IPS-11a (cell line): ENCODE measurements around the gene HOXA3.

Source experiments
- H3K4me3 ChIP-seq: one replicate; pipeline ENCODE4 v1.5.1; 2013; ENCODE audit warnings: low read depth, low read length, control low read depth

The HOXA3 gene

GRCh38 chr7:27151931-27152815, at the start of gene HOXA3:
Gene HOXA3, minus strand, starts transcription at chr7:27152583. Its CDS starts 41,943 bp downstream, at chr7:27110640.
- H3K4me3 ChIP-seq, result no peak within 1 kb of the TSS

- no peak overlapping the region for H3K4me3 ChIP-seq
Measured at GRCh38 chr7:27201580-27202017, 49.2 kb upstream of the HOXA3 start.

DNA sequence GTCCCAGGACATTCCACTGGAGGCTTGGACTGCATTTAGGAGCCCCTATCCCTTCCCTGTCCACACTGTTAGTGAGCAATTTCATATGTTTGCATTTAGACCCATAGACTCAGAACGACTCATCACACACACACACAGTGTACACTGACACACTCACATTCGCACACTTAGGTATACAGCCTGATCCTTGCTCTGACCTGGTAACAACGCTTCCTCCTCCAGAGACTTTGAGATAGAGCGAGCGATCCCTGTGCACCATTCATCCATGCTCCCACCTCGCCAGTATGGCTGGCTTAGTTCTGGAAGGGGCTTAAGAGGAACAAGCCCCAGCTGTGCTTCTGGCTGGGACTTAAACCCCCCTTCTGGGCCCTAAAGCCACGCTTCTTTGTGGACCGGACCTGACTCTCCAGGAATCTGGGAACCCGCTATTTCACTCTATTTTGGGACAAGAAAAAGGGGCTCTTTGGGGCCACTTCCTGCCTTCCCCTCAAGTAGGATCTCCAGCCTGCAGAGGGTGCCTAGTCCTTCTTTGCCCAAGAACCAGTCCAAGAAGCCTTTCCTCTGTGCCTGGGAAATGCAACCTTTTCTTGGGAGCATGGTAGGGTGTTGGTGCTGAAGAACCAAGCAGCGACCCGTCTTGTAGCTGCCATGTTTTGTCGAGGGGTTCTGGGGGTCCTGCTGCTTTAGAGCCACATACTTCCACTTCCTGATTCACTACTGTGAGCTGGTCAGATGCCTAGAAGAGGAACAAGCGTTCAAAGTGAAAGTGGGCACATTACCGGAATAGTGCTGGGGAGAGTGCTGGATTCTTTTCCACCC, 48.6 kb upstream of the HOXA3 start:
- no peak overlapping the region for H3K4me3 ChIP-seq

DNA sequence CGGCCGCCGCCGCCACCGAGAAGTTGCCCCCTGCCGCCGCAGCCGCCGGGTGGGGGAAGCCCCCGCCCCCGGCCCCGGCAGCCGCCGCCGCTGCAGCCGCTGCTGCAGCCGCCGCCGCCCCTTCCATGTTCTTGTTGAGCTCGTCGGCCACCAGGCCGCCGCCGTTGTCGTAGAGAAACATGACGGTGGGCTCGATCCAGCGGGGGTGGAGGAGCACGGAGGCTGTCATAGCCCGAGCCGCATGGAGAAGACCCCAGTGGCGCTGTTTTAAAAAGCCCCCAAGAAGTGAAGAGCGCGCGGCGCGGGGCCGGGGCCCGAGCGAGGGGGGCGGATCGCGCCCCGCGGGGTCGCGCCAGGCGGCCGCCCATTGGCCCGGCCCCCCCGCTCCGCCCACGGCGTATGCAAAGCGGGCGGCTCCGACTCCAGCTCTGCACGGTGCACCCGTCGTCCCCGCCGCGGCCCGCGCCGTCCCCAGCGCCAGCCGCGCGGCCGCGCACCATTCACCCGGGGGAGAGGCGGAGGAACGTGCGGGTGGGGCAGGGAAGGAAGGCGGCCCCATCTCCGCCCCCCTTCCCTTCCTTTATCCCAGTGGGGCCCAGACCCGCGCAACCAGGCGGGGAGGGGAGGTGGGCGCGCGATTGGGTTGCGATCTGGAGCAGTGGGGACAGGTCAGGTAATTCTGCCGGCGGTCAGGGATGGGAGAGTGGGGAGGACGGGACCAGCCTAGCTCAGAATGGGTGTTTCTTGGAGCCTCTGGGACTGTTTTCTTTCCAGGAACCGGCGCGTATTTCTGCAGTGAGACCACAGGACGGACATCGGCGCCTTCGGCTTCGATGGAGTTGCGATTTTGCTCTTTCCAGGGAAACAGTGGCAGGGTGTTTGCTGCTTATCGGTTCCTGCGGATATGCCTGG, 47.7 kb upstream of the HOXA3 start, which contains the start of gene HOXA13:
Gene HOXA13 (minus strand): TSS at position 243 of the 912 bp plus-strand sequence. CDS start 14 bp downstream, at position 229.
- H3K4me3 ChIP-seq, result no peak within 1 kb of the TSS

- no peak overlapping the region for H3K4me3 ChIP-seq
Measured at GRCh38 chr7:27198871-27199801, 46.8 kb upstream of the HOXA3 start.

- no peak overlapping the region for H3K4me3 ChIP-seq
Measured at GRCh38 chr7:27198138-27198841, 45.9 kb upstream of the HOXA3 start.

GRCh38 chr7:27197137-27198042, 45.0 kb upstream of the HOXA3 start:
- no peak overlapping the region for H3K4me3 ChIP-seq

- no peak overlapping the region for H3K4me3 ChIP-seq
Measured at GRCh38 chr7:27196287-27196767, 43.9 kb upstream of the HOXA3 start.

- no peak overlapping the region for H3K4me3 ChIP-seq
Measured at GRCh38 chr7:27194686-27195379, 42.5 kb upstream of the HOXA3 start.

DNA sequence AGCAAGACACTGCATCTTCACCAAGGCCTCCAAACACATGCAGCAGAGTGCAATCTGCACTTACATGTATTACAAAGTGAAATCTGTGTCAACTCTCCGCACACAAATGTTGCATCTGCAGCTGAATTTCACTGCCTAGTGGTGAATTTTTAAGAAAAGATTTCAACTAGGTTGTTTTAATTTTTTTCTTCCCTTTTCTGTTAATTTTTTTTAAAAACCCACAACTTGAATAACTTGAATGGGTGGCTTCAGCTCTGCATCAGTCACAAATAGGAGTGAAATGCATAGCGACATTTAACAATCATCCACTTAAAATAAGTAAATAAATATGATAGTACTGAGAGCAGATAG, 41.6 kb upstream of the HOXA3 start:
- no peak overlapping the region for H3K4me3 ChIP-seq

GRCh38 chr7:27193335-27194001, 41.1 kb upstream of the HOXA3 start:
- H3K4me3 ChIP-seq, result no peak overlapping the region

DNA sequence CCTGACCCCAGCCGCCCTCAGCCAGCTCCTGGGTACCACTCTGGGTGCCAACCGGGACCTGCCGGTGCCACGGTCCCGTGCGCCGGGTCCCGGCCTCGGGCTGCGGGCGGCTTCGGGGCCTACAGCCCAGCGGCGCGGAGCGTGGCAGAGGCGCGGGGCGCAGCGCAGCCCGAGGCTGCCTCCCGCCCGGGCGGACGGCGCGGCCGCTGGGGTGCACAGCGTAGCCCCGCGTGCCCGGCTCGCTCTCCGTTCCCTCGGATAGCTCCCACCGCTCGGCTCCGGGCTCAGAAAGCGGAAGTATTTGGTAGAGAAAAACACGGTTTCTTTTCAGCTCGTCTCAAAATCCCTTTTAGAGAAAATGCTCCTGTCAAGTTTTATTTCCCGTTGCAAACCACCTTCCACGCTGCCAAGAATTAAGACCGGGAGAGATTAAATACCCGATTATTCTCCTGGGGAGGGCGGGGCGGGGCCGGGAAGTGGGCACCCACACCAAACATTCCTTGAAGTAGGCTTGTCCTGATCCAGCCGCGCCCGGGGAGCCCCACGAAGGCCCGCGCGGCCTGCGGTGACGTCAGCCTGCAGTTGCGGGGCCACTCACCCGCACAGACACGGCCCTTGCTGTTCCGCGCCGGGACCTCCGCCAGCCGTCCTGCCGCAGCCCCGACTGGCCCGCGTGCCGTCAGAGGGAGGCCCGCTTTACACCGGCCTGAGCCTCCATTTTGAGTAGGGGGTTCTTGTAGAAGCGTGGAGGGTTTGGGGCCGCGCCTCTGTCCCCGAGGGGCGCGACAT, 40.4 kb upstream of the HOXA3 start:
- no peak overlapping the region for H3K4me3 ChIP-seq

- no peak overlapping the region for H3K4me3 ChIP-seq
Measured at GRCh38 chr7:27191833-27192545, 39.6 kb upstream of the HOXA3 start.

DNA sequence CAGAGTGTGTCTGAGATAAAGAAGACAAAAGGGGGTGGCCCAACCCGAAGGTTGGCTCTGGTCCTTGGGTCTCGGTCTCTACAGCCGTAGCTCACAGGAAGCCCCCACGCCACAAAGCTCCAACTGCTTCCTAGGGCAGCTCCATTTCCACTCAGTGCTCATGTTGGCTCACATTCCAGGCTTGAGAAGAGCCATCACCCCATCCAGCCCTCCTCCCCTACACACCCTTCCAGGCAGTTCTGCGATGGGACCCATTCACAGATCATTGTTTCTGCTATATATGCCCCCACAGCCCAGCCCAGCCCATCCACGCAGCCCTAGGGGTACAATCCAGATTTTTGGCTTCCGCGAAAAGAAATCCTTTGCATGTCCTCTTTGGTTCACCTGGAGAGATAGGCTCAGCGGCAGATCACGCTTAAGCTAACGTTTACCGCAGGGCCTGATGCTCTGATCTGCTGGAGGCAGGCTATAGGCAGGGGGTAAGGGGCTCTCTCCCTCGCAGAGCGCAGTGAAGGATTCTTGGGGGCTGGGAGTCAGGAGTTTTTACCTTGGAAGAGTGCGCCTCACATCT, 38.9 kb upstream of the HOXA3 start:
- H3K4me3 ChIP-seq, result no peak overlapping the region
